Smooth muscle cell (in vitro differentiated cells): ENCODE results near the gene ADGRL3. TPM values are rescaled to one million over a fixed set of nuclear protein-coding genes. Genes with fewer than 3 reads are reported as not detected.

ENCODE experiments used
- DNase-seq: peaks from one replicate; lab custom pipeline; 2025; ENCODE audit not compliant: unreplicated experiment; lab: John Stamatoyannopoulos, UW
- H2AFZ ChIP-seq: fragments of 200-600 bp; sonication (generic); 2 replicates; pipeline ENCODE4 v1.6.0; 2016; ENCODE audit warnings: antibody characterized with exemption, low read depth, mild to moderate bottlenecking
- H3F3A ChIP-seq: fragments of 200-600 bp; sonication (generic); 2 replicates; pipeline ENCODE4 v1.6.0; 2017; ENCODE audit warnings: antibody characterized with exemption, low read depth
- H3K27ac ChIP-seq: fragments of 200-600 bp; sonication (generic); 2 replicates; pipeline ENCODE4 v1.5.1; 2016; ENCODE audit warnings: low read depth, mild to moderate bottlenecking
- H3K27me3 ChIP-seq: fragments of 200-600 bp; sonication (generic); 2 replicates; pipeline ENCODE4 v1.6.1; 2016; ENCODE audit warnings: low read depth, mild to moderate bottlenecking
- H3K36me3 ChIP-seq: fragments of 200-600 bp; sonication (generic); 2 replicates; pipeline ENCODE4 v1.5.1; 2016; ENCODE audit warnings: low read depth
- H3K4me1 ChIP-seq: fragments of 200-600 bp; sonication (generic); 2 replicates; pipeline ENCODE4 v1.5.1; 2016; ENCODE audit warnings: low read depth
- H3K4me2 ChIP-seq: fragments of 200-600 bp; sonication (generic); 2 replicates; pipeline ENCODE4 v1.6.0; 2016; ENCODE audit warnings: mild to moderate bottlenecking
- H3K4me3 ChIP-seq: fragments of 200-600 bp; sonication (generic); 2 replicates; pipeline ENCODE4 v1.5.1; 2016; ENCODE audit warnings: mild to moderate bottlenecking
- H3K79me2 ChIP-seq: fragments of 200-600 bp; sonication (generic); 2 replicates; pipeline ENCODE4 v1.6.0; 2016; ENCODE audit warnings: low read depth, mild to moderate bottlenecking
- H3K9ac ChIP-seq: fragments of 200-600 bp; sonication (generic); 2 replicates; pipeline ENCODE4 v1.6.0; 2016; ENCODE audit warnings: low read depth
- H3K9me3 ChIP-seq: fragments of 200-600 bp; sonication (generic); replicated peaks from 2 replicates; pipeline ENCODE4 v1.5.1; 2016; ENCODE audit warnings: low read depth
- H4K20me1 ChIP-seq: fragments of 200-600 bp; sonication (generic); 2 replicates; pipeline ENCODE4 v1.6.0; 2016; ENCODE audit warnings: low read depth
- WGBS: methylation state at CpG from one replicate; pipeline ENCODE4 v1.1.7; 2016; ENCODE audit warnings: low lambda C conversion rate; 5-methylcytosine and 5-hydroxymethylcytosine counted together
- polyA plus RNA-seq: library from polyadenylated mRNA; unstranded; fragments of >200 nt; fragmentation: Nextera tagmentation; extraction: Ambion mirVana; gene quantifications from 2 replicates; pipeline ENCODE4 v1.2.1, GENCODE V29; 2016
- total RNA-seq: library from RNA; depleted of rRNA; stranded (reverse); fragments of >200 nt; gene quantifications from 2 replicates; pipeline ENCODE4 v1.2.3, GENCODE V29; 2014
- TF ChIP-seq, protein P1 (sequence below): fragments of 200-600 bp; sonication (generic); IDR thresholded peaks from 2 replicates; pipeline ENCODE4 v1.5.1; 2017; ENCODE audit warnings: borderline replicate concordance, mild to moderate bottlenecking, antibody characterized with exemption; ENCODE audit not compliant: insufficient read depth, poor library complexity, severe bottlenecking

ADGRL3 gene
- total and polyA plus RNA-seq, 2 experiments from 2014 or later, result 2.4 to 9.5 TPM

GRCh38 chr4:61827907-61828391 lies 627.8 kb downstream of the ADGRL3 start:
- 10% methylated on average over 1 of the region's 1 CpG for WGBS
- no peaks in the 10 kb centered on the region for H3K36me3 ChIP-seq
- no peak overlapping the region for H3K9ac ChIP-seq

DNA sequence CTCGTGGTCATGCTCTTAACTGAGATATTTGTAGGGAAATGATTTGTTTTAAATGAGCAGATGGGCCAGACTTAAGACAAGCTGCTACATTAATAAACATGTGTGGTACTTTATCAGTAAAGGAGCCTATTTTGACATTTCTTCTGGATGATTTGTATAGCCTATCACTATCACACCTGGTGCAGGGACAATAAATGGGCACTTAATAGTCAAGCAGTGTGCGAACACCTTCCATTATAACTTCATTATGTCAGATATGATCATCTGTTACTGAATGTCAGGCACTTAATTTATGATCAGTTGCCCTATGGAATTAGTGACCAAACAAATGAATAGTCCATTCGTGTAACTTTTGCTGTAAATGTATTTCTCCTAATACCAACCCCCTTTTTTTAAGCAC lies 628.8 kb downstream of the ADGRL3 start:
- Histone ChIP-seq H4K20me1 (no peaks in the 10 kb centered on the region), H3K4me2 (no peak overlapping the region), H3K4me3 (no peak overlapping the region), H3K9ac (no peak overlapping the region), H3K36me3 (no peaks in the 10 kb centered on the region), H3F3A (no peaks in the 10 kb centered on the region), H2AFZ (no peak overlapping the region), H3K27me3 (no peaks in the 10 kb centered on the region), H3K4me1 (peaks cover 7% of the 10 kb centered on the region), H3K9me3 (no peaks in the 10 kb centered on the region), H3K27ac (no peak overlapping the region), H3K79me2 (no peaks in the 10 kb centered on the region)
- WGBS, result 90% methylated on average over 3 of the region's 3 CpGs
- DNase-seq, result no peak
- TF ChIP-seq, protein P1, sequence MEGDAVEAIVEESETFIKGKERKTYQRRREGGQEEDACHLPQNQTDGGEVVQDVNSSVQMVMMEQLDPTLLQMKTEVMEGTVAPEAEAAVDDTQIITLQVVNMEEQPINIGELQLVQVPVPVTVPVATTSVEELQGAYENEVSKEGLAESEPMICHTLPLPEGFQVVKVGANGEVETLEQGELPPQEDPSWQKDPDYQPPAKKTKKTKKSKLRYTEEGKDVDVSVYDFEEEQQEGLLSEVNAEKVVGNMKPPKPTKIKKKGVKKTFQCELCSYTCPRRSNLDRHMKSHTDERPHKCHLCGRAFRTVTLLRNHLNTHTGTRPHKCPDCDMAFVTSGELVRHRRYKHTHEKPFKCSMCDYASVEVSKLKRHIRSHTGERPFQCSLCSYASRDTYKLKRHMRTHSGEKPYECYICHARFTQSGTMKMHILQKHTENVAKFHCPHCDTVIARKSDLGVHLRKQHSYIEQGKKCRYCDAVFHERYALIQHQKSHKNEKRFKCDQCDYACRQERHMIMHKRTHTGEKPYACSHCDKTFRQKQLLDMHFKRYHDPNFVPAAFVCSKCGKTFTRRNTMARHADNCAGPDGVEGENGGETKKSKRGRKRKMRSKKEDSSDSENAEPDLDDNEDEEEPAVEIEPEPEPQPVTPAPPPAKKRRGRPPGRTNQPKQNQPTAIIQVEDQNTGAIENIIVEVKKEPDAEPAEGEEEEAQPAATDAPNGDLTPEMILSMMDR, result no peak

More at GRCh38 chr4:61827907-61828391, 627.8 kb downstream of the ADGRL3 start:
- Histone ChIP-seq H4K20me1 (no peaks in the 10 kb centered on the region), H3F3A (no peaks in the 10 kb centered on the region), H3K27ac (no peak overlapping the region), H3K9me3 (no peaks in the 10 kb centered on the region), H3K27me3 (no peaks in the 10 kb centered on the region), H2AFZ (no peak overlapping the region), H3K79me2 (no peaks in the 10 kb centered on the region), H3K4me1 (peaks cover 7% of the 10 kb centered on the region), H3K4me3 (no peak overlapping the region), H3K4me2 (no peak overlapping the region)
- TF ChIP-seq, protein P1, result no peak
- DNase-seq, result no peak

DNA sequence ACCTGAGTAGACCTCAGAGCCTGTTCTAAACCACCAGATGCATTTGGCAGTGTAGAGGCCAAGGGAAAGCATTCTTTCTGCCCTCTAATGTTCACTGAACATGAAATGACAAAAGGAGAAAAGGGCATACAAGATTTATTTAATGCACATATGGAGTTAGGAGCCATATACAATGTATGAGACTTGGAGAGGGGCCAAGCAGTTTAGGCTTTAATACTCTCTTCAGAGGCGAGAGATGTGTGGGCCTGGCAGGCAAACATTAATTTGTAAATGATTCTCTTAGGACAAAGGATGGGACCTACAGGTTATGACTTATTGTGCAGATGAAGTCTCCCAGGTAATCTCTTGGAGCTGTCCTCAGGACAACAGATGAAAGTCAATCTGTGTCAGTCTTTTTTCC lies 631.9 kb downstream of the ADGRL3 start:
- H3K9ac ChIP-seq, result no peak overlapping the region
- WGBS, result 96% methylated on average over 1 of the region's 1 CpG

DNA sequence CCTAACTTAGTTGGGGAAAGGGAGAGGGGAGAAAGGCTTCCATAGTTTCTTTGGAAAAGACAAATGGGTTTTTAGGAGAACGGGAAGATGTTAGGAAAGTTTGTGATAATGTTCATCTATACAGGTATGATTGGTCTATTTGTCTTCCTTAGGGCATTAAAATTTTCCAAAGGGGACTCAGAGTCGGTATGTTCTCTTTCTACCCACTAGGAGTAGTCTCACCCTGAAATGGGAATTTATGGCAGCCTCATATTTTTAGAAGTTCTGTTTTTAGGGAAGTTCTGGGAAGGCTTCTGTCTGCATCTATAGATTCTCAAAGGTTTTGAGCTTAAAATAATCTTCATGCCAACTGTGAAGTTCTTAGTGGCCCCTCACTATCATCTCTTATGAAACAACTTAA lies 637.3 kb downstream of the ADGRL3 start:
- TF ChIP-seq, protein P1, result no peak
- no peak overlapping the region for H3K9ac ChIP-seq
- no peak overlapping the region for H3K4me2 ChIP-seq
- H3K27ac ChIP-seq, result no peak overlapping the region
- no peak for DNase-seq
- H4K20me1 ChIP-seq, result no peaks in the 10 kb centered on the region
- no peaks in the 10 kb centered on the region for H3K9me3 ChIP-seq
- no peak overlapping the region for H3K4me3 ChIP-seq
- peaks cover 27% of the 10 kb centered on the region for H3K4me1 ChIP-seq
- H3K36me3 ChIP-seq, result no peaks in the 10 kb centered on the region
- H3K27me3 ChIP-seq, result no peaks in the 10 kb centered on the region
- 73% methylated on average over 2 of the region's 2 CpGs for WGBS
- H3K79me2 ChIP-seq, result no peaks in the 10 kb centered on the region
- no peak overlapping the region for H2AFZ ChIP-seq
- no peaks in the 10 kb centered on the region for H3F3A ChIP-seq

More for the DNA sequence above, 631.9 kb downstream of the ADGRL3 start:
- Histone ChIP-seq H3K4me2 (no peak overlapping the region), H3K27ac (no peak overlapping the region), H3F3A (no peaks in the 10 kb centered on the region), H4K20me1 (no peaks in the 10 kb centered on the region), H3K27me3 (no peaks in the 10 kb centered on the region), H3K4me3 (no peak overlapping the region), H3K4me1 (peaks cover 19% of the 10 kb centered on the region), H3K36me3 (no peaks in the 10 kb centered on the region), H3K9me3 (no peaks in the 10 kb centered on the region), H3K79me2 (no peaks in the 10 kb centered on the region), H2AFZ (no peak overlapping the region)
- DNase-seq, result no peak
- TF ChIP-seq, protein P1, result no peak
